ENCODE measurements around the gene FLOT1.

GRCh38 chr6:30754631-30755030, 12.1 kb upstream of the FLOT1 start:
- TF ChIP-seq EZH2 (IDR thresholded peaks at IDR 0.05; ENCODE audit: borderline replicate concordance, insufficient read depth, low read depth, low read length, poor library complexity, severe bottlenecking) (no peak), CTCF (IDR thresholded peaks at IDR 0.05) (no peak)

Data from B cell (primary cell).